Smooth muscle cell of the umbilical artery (primary cell): Measurements from ENCODE around the gene KSR1. TPM values are rescaled to one million over a fixed set of nuclear protein-coding genes. Genes with fewer than 3 reads are reported as not detected.

Experiments used
- total RNA-seq: library from RNA; depleted of rRNA; stranded (reverse); fragments of >200 nt; gene quantifications from 2 replicates; pipeline ENCODE4 v1.2.3, GENCODE V29; 2014

KSR1 gene
- 88.2 and 89.3 TPM in 2 replicates for total RNA-seq

DNA sequence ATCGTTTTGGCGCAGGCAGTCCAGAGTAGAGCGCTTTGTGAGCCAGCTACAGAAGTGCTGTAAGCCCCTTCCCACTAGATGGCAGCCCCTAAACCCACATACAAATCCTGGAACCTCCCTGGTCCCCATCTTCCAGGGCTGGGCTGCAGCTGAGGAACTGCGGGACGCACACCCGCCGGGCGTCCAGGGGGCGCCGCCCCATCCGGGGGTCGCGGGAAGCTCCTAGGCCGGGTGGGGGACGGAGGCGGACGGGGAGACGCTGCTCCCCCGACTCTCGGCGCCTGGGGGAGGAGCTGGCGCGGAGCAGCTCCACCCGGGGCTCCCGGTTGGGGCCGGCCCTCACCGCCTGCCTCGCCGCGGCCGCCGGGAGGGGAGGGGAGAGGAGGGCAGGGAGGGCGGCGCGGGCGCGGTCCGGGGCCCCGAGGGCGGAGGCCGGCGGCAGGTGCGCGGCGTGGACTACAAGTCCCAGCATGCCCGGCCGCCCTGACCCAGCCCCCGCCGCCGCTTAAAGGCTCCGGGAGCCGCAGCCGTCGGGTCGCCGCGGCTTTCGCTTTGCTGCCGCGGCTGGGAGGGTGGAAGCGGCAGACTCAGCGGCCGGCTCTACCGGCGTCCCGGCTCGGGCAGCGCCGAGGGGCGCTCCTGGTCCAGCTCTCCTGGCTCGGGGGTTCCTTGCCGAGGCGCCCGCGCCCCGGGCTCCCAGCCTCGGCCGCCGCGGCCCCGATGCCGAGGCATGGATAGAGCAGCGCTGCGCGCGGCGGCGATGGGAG is at the start of gene KSR1:
Gene KSR1, plus strand, starts transcription at position 535 of the 767 bp plus-strand sequence. Its CDS starts 196 bp downstream, at position 731.

DNA sequence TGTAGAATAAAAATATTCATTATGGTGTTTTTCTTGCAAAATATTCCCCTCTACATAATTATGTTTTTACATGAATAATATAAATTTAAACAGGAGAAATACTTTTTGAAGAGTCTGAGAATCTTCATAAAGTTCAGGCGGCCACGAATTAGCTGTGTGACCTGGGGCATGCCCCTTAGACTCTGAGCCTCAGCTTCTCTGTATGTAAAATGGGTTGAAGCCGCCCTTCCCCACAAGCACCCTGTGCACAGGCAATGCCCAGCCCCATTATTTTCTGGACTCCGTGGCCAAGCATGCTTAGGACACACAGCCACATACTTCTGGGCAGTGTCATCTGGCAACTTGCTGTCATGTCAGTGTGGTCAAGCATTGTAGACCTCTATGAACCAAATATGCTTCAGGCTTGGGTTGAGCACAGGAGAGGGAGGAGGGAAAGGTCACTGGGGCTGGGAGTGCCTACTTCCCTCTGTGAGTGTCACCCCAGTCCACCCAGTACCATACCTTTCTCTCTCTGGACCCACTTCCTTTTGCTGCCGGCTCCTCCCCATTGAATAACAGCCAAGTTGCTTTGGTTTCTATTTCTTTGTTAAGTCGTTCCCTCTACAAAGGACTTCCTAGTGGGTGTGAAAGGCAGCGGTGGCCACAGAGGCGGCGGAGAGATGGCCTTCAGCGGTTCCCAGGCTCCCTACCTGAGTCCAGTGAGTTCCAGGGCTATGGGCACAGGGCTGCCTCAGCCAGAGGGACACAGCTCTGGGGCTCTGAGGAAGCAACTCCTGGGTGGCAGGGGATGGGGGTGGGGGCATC is 174.6 kb downstream of the KSR1 start, which contains the start of gene LGALS9:
Gene LGALS9, plus strand, starts transcription at position 582 of the 804 bp plus-strand sequence. Its CDS starts 78 bp downstream, at position 660.

Other genes starting within 250 kb of the KSR1 start
- gene WSB1, start 162.3 kb upstream of the KSR1 start, total RNA-seq, result 308 and 378 TPM in 2 replicates
- gene LGALS9, start 174.7 kb downstream of the KSR1 start, total RNA-seq, result 3.0 and 5.5 TPM in 2 replicates